Uterus (tissue), 2 donors: ENCODE measurements around the gene FNBP1L.

Experiments
- CTCF ChIP-seq, 4 experiments: fragments of 200-600 bp in 2 of 4; fragments of 450-650 bp in 2 of 4; sonication (generic) in 2 of 4; IDR thresholded peaks; one replicate each; pipeline ENCODE4 v1.5.1; 2016 to 2019; ENCODE audit warnings: antibody characterized with exemption in 4 of 4, mild to moderate bottlenecking in 2 of 4, moderate library complexity in 1 of 4
- POLR2A ChIP-seq, 2 donors: fragments of 450-650 bp; IDR thresholded peaks; one replicate each; pipeline ENCODE4 v1.6.1; 2016; ENCODE audit warnings: antibody characterized with exemption in 2 of 2, mild to moderate bottlenecking in 1 of 2, moderate library complexity in 1 of 2

GRCh38 chr1:93573940-93574469 lies 126.1 kb downstream of the FNBP1L start:
- TF ChIP-seq CTCF (IDR thresholded peaks at IDR 0.05) (no peak), POLR2A (IDR thresholded peaks at IDR 0.05) (no peak)
